HG02642 (cell line): ENCODE results near the gene ERI3.

ENCODE experiments used
- ATAC-seq: cut with Tn5 transposase; IDR thresholded peaks from one replicate; pipeline ENCODE4 v1.9.1; 2021; ENCODE audit warnings: mild to moderate bottlenecking; ENCODE audit not compliant: unreplicated experiment, poor library complexity

ERI3 gene

DNA sequence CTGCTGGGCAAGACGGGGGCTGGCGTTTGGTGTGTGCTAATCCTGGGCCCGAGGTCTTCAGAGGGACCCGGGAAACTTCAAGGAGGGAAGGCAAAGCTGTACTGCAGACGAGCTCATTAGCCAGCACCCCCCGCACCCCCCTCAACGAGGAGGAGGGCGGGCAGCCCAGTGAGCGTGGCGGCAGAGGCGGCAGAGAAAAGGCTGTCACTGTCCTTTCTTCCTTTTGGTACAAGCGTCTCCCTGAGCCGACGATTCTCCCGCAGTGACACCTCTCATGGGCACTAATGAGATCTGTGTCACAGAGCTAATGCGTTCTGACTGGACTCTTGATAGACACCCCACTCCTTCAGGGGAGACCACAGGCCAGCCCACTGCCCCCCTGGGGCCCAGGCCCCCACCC, 112.3 kb downstream of the ERI3 start:
- no peak for ATAC-seq

DNA sequence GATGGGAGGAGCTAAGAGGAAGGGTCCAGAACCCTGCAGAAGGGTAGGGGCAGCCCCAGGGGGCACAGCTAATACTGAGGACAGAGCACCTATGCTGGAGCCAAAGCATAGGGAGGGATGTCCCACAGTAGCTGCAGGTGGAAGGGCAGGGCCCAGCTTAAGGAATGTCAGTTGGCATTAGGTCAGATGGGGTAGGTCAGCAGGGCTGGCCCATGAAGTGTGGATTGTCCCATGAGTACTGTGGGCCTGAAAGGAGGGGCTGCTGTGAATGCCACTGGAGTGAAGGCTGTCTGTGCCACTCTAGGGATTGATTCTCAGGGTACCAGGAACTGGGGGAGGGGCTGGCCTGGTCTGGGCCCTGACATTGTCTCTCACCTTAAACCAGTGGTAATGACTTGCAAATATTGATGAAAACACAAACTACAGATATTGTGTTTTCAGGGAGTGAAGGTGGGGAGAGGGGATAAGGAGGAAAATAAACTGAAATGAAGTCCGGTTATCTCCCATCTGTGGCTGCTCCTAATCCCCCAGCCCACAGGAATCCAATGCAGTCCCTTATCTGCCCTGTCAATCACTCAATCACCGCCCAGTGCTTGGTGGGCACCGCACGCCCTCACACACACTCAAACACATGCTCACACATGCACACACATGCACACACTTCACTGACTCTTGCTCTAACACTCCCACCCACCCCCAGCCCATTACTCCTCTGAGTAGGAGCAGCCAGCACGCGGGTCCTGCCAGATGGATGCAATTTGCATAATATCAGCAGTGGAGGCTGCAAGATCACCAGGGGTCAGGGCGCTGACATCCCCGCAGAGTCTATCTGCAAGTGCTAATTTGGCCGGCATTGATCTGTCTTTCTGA, 114.0 kb downstream of the ERI3 start:
- no peak for ATAC-seq

DNA sequence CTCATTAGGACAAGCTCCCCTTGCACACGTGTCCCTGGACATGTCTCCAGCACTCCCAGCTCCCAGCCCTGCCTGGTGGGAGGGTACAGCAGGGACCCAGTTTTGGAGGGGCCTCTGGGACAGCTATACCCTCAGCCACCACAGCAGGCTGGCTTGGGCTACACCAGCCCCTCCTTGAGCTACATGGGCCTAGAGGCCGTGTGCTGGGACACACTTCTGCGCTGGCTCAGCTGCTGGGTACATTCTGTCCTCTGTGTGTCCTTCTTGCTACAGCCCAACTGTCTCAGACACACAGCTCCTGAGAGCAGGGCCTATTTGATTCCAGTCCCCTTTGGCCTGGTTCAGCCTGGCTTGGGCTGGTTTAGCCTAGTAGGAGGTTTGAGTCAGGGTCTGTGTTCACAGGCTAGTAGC, 115.1 kb downstream of the ERI3 start:
- no peak for ATAC-seq

DNA sequence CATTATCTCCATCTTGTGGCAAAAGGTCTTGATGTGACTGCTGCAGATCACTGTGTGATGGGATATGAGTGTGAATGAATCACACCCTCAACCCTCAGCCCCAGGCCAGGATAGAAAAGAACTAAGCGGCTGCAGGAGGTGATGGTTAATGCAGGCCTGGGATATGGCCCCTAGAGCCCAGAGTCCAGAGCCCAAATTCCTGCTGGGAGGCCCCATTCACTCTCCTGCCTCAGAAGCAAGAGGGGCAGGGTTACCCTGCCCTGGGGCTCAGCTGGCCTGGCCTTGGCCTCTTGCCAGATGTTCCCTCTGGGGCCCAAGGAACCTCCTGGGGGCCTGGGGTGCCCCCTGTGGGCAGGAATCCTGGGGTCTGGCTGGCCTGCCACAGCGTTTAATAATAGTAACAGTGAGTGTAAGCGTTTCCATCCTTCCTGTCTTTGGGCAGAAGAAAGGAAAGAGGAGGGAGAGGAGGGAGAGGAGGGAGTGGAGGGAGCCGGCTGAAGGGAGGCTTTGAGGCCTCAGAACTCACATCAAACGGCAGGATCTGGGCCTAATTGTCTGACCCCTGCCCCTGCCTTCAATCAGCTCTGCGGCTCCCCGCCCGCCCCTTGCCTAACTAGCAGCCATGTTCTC, 115.6 kb downstream of the ERI3 start:
- ATAC-seq = no peak

DNA sequence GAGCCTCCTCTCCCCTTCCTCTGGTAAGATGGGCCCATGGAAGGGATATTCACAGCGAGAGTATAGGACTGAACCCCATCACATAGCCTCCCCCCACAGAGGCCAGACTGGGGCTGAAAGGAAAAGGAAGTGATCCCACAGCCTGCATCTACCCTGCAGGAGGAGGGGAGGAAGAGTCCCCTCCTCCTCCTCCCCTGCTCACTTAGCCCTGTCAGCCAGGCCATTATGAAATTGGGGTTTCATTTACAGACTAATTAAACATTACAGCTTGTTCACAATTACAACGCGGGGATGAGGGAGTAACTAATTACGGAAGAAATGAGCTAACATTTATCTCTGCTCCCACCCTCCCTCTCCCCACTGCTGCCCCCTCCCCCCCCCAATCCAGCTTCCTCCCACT, 116.4 kb downstream of the ERI3 start:
- no peak for ATAC-seq

DNA sequence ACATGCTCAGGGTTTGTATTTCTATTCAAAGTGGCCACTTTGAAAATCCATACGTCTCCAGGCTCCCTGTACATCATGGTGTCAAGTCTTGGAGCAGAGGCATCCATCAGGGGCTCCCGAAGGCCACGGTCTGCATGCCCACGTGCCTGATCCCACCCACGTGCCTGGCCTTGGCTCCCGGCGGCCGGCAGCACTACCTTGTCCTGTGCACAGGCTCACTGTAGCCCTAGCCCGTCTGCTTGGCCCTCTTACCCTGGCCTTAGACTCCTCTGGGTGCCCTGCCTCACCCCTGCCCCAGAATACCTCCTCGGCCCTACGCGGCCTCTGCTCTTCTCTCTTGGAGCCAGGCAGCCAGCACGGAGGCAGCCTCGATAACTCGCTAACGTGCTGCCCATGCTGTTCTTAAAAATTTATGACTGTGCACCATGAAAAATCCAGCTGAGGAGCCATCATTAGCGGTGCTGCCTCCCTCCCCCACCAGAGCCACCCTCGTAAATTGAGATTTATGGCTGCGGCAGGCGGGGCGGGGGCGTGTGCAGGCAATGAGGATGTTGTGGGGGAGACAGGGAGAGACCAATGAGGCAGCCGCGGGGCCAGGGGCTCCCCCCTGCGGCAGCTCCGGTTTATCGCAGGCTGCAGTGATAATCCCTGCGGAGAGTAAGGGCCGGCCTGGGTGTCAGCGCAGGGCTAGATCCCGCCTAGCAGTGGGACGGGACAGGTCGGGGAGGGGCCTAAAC, 117.2 kb downstream of the ERI3 start:
- peak; percentile 58 for ATAC-seq

DNA sequence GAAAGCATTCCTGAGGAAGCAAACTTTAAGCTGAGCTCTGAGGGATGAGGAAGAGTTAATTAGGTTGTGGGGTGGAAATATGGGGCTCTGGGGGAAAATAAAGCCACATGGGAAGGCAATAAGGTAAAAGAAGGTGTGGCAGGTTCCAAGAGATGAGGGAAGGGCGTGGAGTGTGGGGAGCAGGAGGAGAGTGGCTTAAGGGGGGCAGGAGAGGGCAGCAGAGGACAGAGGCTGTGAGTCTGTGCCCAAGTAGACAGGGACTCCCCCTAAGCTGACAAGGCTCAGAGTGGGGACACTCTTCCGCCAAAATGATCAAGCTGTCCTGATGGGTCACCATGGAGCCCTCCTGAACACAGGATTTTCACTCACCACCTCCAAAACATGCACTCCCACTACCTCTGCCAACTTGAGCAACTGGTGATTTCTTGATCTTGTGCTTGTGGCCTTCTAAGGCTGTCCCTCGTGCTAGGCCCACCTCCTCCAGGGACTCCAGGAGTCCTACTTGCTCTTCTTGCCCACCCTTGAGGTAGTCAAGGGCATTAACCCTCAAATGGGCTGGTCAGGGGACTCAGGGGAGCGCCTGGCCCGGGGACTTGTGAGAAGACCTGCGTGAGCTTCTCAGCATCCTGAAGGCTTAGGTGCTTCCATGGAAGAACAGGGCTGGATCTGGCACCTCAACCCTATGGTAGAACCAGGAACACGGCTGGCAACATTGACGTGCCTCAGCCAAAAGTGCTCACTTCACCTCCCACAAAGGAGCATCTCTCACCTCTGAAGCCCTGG, 118.4 kb downstream of the ERI3 start:
- ATAC-seq = no peak

DNA sequence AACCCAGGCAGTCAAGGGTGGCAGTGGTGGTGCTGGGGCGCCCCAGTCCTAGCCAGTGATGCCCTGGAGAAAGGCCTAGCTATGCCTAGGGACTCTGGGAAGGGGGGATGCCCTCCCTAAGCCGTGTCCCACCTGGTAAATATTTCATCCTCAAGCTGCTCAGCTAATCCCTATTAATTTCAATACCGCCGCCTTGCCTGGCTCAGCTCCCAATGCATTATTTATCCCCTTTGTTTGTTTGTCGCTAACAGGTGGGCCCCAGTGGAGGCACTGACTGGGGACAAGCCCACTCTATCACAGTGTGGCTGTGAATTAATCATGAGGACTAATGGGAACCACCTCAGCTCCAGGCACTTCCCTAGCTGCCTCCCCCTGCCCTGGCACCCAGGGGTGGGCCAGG, 119.2 kb downstream of the ERI3 start:
- ATAC-seq = no peak

DNA sequence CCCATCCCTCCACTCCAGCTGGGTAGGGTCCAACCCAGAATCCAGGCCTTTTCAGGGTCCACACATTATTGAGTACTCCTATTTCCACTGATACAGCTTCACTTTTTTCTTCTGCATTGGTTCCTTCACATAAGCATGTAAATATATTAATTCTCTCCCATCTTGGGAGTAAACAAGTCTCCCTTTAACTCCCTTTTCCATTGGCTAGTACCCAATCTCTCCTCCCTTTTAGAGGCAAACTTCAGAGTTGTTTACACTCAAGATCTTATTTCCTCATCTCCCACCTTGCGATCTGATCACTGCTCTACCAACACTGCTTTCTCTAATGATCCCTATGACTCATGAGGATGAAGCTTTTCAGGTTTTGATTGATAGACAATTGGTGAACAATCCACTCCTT, 121.5 kb downstream of the ERI3 start:
- no peak for ATAC-seq

DNA sequence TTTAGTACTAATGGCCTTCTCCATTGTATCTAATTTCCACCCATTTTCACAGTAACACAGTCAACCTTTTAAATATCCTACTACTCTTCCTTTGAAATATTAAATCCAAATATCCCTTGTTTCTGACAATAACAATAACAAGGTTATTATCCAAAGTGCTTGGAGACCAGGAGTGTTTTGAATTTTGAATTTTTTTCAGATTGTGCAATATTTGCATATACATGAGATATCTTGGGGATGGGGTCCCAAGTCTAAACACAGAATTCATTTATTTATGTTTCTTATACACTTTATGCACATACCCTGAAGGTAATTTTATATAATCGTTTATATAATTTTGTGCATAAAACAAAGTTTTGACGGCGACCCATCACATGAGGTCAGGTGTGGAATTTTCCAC, 124.3 kb downstream of the ERI3 start:
- no peak for ATAC-seq

DNA sequence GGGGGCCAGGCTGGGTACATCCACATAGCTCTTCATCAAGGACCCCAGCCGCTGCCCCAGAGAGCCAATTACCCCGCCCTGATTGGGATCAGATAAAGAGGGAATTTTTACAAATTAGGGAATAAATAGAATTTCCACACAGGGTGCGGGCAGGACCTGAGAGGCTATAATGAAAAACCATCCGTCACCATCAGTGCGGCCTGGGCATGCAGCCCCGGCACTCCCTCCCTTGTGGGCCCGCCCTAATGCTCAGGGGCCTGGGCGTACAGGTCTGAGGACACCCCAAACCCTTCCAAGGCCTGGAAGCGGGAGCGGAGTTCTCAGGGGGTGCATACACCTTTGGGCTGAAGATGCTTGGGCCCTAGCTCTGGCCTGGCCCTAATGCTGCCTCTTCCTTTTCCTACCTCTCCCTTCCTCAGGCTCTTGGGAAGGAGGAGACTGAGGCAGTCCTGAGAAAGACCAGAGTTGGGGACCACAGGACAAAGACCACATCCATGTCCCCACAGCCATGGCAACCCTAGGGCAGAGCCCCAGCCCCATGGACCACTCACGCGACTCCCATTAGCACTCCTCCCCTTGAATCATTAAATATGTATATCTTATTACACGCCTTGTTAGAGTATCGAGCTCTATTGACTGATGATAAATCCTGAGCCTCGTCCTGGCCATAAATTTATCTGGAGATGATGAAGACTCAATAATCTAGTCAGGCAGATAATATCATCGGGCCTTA, 125.5 kb downstream of the ERI3 start:
- no peak for ATAC-seq

DNA sequence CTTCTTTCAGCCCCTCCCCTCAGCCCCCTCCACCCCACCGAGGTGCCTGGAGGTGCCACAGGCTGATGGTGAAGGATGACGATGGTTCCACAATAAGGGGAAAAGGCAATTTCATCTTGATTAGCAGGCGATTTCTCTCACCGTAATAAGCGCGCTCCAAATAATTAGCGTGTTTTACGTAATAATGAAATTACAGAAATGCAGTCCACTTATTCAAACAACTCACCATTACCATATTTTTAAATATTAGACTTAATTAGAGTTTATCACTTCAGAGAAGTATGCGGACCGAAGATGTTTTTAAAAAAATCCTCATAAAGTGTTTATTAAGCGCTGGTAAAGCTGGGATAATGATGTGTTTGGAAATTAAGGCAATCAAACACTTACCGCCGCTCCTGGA, 126.8 kb downstream of the ERI3 start:
- ATAC-seq = no peak

DNA sequence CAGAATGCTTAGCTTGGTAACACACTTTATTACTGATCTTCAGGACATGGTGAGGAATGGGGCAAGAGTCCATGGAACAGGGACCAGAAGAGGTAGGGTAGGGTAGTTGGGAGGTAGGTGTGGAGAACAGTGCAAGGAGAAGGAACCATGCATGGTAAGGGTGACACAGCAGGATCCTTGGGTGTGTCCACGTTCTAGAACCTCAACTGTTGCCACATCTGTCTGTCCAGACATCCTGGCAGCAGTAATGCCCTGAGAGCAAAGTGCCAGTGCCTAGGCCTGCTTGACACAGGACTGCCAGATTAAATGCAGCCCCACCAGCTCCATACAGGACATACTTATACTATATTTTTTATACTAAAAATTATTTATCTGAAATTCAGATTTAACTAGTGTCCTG, 127.8 kb downstream of the ERI3 start:
- ATAC-seq = no peak

DNA sequence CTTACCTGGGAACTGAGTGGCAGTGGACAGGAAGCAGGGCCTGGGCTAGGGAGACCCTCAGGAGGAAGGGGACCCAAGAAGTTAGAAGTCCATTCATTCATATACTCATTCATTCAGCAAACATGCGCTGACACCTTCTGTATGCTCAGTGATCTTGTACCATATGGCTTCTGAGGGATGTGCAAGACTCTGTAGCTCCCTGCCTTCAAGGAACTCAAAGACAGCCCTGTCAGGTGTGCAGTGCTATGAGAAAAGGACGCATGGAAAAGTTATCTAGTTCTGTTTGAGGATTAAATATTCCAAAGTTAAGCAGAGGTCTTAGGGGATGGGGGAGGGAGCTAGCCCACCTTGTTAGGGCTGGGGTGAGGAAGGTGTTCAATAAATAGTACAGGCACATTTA, 129.3 kb downstream of the ERI3 start:
- ATAC-seq = no peak

DNA sequence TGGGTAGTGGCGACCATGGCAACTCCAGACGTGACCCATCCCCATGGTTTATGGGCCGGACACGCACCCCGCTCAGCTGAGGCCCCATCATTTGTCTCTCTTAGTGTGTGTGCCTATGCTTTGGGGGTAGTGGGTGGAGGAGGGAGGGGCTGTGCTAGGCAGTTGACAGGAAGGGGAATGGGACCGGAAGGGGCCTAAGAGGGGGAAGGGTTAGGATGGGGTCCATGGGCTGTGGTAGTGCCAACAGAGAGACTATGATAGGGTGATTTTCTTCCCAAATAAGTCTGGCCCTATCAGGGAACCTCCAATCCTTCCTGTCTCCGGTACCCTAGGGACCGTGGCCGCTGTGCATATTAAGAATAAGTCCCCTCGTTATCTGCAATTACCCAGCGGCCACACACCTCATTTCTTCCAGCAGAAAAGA, 131.9 kb downstream of the ERI3 start:
- no peak for ATAC-seq

DNA sequence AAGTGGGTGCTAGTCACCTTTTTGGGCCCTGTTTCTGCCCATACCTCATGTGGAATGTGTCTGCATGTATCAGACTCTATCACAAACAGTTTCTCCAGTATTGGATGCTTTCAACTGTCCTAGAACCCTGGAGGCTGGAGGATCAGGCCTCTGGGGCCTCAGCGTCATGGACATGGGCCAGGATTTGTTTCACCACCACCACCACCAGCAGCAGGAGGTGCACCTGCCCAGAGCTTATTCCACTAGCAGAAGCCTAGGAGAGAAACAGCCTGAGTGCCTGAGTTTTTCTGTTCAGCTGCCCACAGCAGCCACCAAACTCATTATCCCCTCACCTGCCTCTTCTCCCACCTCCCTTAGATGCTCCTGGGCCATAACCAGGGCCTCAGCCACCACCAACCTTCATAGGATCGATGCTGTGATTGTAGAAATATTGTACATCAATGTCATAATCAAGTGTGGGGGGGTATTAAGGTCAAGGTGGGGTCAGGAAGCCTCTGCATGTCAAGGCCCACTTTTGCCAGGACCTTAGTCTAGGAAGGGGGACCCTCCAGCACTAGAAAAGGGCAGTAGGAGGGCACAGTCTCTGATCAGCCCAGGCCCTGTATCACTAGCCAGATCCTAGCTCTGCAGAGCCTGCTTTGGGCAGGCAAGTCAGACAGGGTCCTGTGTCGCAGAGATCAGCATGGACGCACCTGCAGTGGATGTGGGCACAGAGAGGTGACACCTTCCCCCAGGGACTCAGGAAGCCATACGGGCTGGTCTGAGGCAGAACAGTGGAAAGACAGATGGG, 132.5 kb downstream of the ERI3 start:
- ATAC-seq = no peak

DNA sequence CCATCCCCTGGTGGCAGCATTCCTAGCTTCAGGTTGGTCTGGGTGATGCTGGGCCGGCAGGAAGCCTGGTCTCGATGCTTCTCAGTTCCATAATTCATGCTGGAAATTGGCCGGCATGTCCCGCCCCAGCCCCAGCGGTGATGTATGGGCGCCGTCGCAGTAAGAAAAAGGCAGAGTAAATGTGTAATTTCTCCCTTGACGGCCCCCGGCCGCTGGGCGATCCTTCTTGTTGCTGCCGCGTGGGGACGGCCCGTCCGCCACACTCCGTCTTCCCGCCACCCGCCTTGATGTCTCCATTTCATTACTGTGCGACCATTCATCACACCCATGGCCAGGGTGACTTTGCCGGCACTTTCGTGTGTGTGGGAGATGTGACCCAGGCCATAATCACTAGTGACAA, 133.3 kb downstream of the ERI3 start:
- no peak for ATAC-seq

DNA sequence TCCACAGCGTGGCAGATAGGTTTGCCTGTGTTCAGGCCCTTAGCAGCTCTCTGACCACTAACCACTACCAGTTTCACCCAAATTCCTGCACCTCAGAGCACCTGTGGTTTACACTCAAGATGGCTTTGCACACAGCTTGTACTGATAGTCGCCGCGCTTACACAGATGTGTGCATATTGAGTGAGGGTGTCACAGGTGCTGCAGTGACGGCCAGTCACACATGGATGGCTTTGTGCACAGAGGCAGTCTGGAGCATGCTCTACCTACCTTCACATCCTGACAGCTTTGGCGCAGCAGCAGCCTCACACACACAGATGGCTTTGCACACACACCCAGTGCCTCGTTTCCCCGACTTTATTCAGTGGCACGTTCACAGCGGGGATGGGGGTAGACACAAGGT, 134.3 kb downstream of the ERI3 start:
- ATAC-seq = no peak
